ENCODE data around the gene CLECL1.
"Not testable (repeated sequence)": the region's sequence is repeated elsewhere in the genome, so short reads cannot be mapped to it uniquely, and the experiment has no call there.

CLECL1 gene

DNA sequence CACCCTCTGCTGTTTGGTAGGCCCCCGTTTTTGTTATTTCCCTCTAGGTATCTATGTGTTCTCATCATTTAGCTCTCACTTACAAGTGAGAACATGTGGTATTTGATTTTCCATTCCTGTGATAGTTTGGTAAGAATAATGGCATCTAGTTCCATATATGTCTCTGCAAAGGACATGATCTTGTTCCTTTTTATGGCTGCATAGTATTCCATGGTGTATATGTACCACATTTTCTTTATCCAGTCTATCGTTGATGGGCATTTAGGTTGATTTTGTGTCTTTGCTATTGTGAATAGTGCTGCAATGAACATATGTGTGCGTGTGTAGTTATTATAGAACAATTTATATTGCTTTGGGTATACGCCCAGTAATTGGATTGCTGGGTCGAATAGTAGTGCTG, 28.3 kb downstream of the CLECL1 start:
- H3K9me3 ChIP-seq; H3K4me1 ChIP-seq; H3K36me3 ChIP-seq (replicated peaks); DNase-seq (ENCODE audit: low spot score in 2 of 2); H3K4me3 ChIP-seq; H3K27me3 ChIP-seq (ENCODE audit: low read depth): not testable (repeated sequence)
- in situ Hi-C loops (cut with MboI; ENCODE audit: low sequenced_read_pairs), result loop anchor here (10.0 kb wide), 1 partner anchor 370 kb away; no protein-coding TSS in a partner anchor

DNA sequence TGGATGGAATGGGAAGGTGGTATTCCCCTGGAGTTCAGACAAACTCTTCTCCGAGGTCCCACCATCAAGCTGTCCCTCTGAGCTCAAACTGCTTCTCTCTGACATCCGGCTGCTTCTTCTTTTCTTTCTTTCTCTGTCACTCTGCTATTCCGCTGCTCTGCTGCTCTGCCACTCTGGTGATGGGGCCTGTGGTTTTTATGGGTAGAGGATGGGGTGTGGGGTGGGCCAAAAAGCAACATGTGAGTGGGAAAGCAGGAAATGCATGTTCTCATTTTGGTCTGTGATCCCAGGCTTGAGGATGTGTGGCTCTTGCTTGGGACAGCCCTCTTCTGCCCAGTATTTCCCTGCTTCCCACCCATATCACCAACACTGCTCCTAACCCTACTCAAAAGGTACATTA, 30.6 kb downstream of the CLECL1 start:
- Histone ChIP-seq H3K4me3 (no peak overlapping the region), H3K27me3 (ENCODE audit: low read depth) (no peaks in the 10 kb centered on the region), H3K36me3 (replicated peaks) (no peaks in the 10 kb centered on the region), H3K9me3 (no peaks in the 10 kb centered on the region; the same call in 1 of the 2 replicates), H3K4me1 (no peaks in the 10 kb centered on the region)
- DNase-seq (ENCODE audit: low spot score in 2 of 2), result no peak
- in situ Hi-C loops (cut with MboI; ENCODE audit: low sequenced_read_pairs), result loop anchor here (10.0 kb wide), 1 partner anchor 367 kb away; no protein-coding TSS in a partner anchor

DNA sequence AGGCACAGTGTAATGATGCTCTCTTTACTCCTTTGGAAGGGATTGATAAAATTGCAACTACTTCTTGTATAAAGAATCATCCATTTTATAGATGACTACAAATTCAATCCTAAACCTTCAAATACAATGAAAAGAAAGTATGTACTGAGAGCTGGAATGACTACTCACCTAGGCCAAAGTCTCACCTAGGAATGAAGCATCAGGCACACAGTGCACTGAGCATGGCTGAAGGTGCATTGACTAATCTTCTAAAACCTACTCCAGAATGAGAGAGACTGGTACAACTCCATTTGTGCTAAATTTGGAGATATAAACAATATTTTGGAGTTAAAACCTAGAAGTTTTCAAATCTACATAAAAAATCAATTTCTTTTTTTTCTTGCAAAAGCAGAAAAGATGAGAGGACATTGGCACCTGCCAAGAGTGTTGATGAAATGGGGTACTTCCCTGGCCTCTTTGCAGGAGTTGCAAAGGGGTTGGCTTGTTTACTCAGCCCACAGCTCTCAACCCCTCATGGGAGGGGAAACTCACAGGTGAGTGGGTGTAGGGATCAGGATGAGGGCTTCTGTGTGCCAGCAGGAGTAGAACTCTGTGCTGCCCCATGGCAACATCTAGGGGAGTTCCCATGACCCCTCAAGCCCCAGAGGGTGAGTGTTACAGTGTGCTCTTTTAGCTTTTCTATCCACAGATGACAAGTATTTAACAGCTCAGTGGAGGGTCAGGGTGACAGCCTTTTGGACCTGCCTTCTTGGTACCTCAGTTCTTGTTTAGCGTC, 31.3 kb downstream of the CLECL1 start:
- in situ Hi-C loops (cut with MboI; ENCODE audit: low sequenced_read_pairs), result loop anchor here (10.0 kb wide), 1 partner anchor 367 kb away; no protein-coding TSS in a partner anchor
- H3K9me3 ChIP-seq, result no peaks in the 10 kb centered on the region; the same call in 1 of the 2 replicates
- no peaks in the 10 kb centered on the region for H3K27me3 ChIP-seq (ENCODE audit: low read depth)
- DNase-seq (ENCODE audit: low spot score in 2 of 2), result no peak
- H3K4me3 ChIP-seq, result no peak overlapping the region
- H3K4me1 ChIP-seq, result no peaks in the 10 kb centered on the region
- no peaks in the 10 kb centered on the region for H3K36me3 ChIP-seq (replicated peaks)

DNA sequence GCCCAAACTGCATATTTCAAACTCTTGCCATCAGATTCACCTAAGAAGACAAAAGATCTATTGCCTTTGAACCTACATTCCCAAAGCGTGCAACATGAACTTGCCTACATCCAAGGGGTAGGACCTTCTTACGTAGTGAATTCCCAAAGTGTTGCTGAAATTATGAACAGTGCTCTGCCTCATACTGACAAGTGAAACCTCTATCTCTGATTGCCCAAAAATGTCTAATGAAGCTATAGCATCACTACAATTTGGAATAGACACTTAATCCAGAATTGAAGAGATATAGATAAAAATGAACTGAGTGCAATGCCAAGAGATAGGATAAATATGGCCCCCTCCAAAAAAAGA, 32.3 kb downstream of the CLECL1 start:
- Histone ChIP-seq H3K4me1 (no peaks in the 10 kb centered on the region), H3K9me3 (no peaks in the 10 kb centered on the region; the same call in 1 of the 2 replicates), H3K27me3 (ENCODE audit: low read depth) (no peaks in the 10 kb centered on the region), H3K4me3 (no peak overlapping the region), H3K36me3 (replicated peaks) (no peaks in the 10 kb centered on the region)
- in situ Hi-C loops (cut with MboI; ENCODE audit: low sequenced_read_pairs), result loop anchor here (10.0 kb wide), 1 partner anchor 366 kb away; no protein-coding TSS in a partner anchor
- no peak for DNase-seq (ENCODE audit: low spot score in 2 of 2)

DNA sequence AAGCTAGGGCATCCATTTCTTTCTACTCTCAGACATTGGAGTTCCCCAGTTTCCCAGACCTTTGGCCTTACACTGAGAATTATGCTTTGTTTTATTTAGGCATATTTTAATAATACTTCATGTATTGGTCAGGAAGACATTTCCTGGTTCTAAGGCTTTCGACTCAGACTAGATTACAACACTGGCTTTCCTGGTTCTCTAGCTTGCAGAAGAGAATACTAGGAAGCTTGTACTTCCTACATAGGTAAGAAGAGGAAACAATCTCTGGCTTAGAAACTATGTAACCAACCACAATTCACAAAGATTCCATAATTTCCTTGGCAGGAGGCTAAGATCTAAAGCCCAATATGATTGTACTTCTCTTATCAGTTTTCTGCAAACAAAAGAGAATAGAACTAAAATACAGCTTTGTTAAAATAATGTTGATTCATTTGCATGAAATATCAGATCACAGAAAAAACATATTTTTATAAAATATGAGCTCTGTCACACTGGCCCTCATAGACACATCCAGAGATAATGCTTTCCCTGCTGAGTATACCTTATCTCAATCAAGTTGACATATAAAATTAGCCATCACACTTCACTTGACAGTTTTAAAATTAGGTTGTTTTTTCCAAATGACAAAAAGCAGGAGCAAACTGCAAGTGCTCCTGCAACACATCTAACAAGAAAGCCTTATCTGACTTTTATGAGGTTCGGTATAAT, 32.8 kb downstream of the CLECL1 start:
- Histone ChIP-seq H3K4me1 (no peaks in the 10 kb centered on the region), H3K4me3 (no peak overlapping the region), H3K36me3 (replicated peaks) (no peaks in the 10 kb centered on the region), H3K27me3 (ENCODE audit: low read depth) (no peaks in the 10 kb centered on the region), H3K9me3 (no peaks in the 10 kb centered on the region; the same call in 1 of the 2 replicates)
- no peak for DNase-seq (ENCODE audit: low spot score in 2 of 2)
- in situ Hi-C loops (cut with MboI; ENCODE audit: low sequenced_read_pairs), result loop anchor here (10.0 kb wide), 1 partner anchor 365 kb away; no protein-coding TSS in a partner anchor

DNA sequence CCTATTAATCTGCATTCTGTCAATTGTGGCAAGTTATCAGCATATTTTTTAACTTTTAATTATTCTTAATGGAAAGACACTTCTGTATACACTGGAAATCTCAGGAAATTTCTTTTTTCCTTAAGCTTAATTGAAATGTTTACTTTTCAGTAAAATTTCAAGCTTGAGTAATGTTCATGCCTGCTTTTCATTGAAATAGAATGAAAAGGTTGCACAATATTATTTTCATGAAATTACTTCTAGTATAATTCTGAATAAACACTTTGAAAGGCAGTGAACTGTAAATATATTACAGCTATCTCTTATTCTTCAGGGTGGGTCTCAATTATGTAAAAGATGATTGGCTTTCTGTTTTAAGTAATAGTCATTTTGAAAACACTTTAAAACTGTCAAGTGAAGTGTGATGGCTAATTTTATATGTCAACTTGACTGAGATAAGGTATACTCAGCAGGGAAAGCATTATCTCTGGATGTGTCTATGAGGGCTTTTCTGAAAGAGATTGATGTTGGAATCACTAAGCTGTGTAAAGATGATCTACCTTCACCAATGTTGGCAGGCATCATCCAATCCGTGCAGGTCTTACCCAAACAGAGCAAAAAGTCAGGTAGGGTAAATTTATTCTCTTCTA, 33.5 kb downstream of the CLECL1 start:
- H3K27me3 ChIP-seq (ENCODE audit: low read depth), result no peaks in the 10 kb centered on the region
- H3K36me3 ChIP-seq (replicated peaks), result no peaks in the 10 kb centered on the region
- no peak overlapping the region for H3K4me3 ChIP-seq
- in situ Hi-C loops (cut with MboI; ENCODE audit: low sequenced_read_pairs), result no loop called here
- H3K9me3 ChIP-seq, result no peaks in the 10 kb centered on the region; the same call in 1 of the 2 replicates
- DNase-seq (ENCODE audit: low spot score in 2 of 2), result no peak
- H3K4me1 ChIP-seq, result no peaks in the 10 kb centered on the region

DNA sequence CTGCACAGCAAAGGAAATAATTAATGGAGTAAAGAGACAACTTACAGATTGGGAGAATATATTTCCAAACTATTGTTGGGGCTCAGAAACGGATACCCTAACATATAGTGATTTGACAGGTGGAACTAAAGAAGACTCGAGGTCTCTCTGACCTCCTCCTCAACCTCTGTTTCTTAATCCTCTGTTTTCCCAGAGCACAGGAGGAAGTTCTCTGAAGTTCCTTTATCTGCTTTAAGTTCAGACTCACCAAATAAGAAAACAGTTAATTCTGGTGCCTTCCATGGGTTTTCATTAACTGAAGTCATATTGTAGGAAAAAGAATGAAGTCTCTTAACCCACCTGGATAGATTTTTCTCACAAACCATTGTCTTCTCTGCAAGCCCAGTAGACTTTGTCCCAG, 34.2 kb downstream of the CLECL1 start:
- in situ Hi-C loops (cut with MboI; ENCODE audit: low sequenced_read_pairs), result no loop called here
- H3K36me3 ChIP-seq (replicated peaks), result no peaks in the 10 kb centered on the region
- H3K4me3 ChIP-seq, result no peak overlapping the region
- no peaks in the 10 kb centered on the region for H3K4me1 ChIP-seq
- H3K27me3 ChIP-seq (ENCODE audit: low read depth), result no peaks in the 10 kb centered on the region
- no peak for DNase-seq (ENCODE audit: low spot score in 2 of 2)
- H3K9me3 ChIP-seq, result no peaks in the 10 kb centered on the region; the same call in 1 of the 2 replicates

DNA sequence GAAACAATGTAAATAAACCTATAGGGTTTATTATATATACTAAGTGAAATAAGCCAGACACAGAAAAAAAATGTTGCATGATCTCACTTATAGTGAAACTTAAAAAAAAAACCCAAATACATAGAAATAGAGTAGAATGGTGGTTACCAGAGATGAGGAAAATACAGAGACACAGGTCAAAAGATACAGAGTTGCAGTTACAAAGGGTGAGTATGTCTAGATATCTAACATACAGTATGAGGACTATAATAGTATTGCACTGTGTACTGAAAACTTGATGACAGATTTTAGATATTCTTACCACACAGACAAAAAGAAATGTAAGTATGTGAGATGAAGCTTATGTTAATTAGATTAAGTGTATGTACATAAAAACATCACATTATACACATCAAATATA, 35.3 kb downstream of the CLECL1 start:
- no peak overlapping the region for H3K4me3 ChIP-seq
- H3K27me3 ChIP-seq (ENCODE audit: low read depth), result no peaks in the 10 kb centered on the region
- DNase-seq (ENCODE audit: low spot score in 2 of 2), result no peak
- H3K4me1 ChIP-seq, result no peaks in the 10 kb centered on the region
- in situ Hi-C loops (cut with MboI; ENCODE audit: low sequenced_read_pairs), result no loop called here
- no peaks in the 10 kb centered on the region; the same call in 1 of the 2 replicates for H3K9me3 ChIP-seq
- H3K36me3 ChIP-seq (replicated peaks), result no peaks in the 10 kb centered on the region

DNA sequence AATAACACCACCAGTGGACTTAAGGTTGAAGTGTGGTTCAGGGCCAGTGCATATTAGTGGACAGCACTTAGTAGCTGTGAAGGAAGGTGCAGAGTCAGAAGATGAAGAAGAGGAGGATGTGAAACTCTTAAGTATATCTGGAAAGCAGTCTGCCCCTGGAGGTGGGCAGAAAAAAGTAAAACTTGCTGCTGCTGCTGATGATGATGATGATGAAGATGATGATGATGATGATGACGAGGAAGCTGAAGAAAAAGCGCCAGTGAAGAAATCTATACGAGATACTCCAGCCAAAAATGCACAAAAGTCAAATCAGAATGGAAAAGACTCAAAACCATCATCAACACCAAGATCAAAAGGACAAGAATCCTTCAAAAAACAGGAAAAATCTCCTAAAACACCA, 37.2 kb downstream of the CLECL1 start:
- H3K4me1 ChIP-seq; H3K27me3 ChIP-seq (ENCODE audit: low read depth); H3K9me3 ChIP-seq; in situ Hi-C loops (cut with MboI; ENCODE audit: low sequenced_read_pairs); DNase-seq (ENCODE audit: low spot score in 2 of 2); H3K36me3 ChIP-seq (replicated peaks); H3K4me3 ChIP-seq: not testable (repeated sequence)

DNA sequence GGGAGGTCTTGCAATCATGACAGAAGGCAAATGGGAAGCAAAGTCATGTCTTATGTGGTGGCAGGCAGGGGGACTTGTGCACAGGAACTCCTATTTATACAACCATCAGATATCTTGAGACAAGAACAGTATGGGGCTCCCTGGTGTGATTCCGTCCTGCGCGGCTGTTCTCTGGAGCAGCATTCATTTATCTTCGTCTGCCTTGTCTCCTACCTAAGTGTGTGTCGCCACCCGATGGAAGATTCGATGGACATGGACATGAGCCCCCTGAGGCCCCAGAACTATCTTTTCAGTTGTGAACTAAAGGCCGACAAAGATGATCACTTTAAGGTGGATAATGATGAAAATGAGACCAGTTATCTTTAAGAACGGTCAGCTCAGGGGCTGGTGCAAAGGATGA, 37.7 kb downstream of the CLECL1 start:
- H3K27me3 ChIP-seq (ENCODE audit: low read depth); H3K9me3 ChIP-seq; H3K36me3 ChIP-seq (replicated peaks); H3K4me1 ChIP-seq; H3K4me3 ChIP-seq; DNase-seq (ENCODE audit: low spot score in 2 of 2); in situ Hi-C loops (cut with MboI; ENCODE audit: low sequenced_read_pairs): not testable (repeated sequence)

DNA sequence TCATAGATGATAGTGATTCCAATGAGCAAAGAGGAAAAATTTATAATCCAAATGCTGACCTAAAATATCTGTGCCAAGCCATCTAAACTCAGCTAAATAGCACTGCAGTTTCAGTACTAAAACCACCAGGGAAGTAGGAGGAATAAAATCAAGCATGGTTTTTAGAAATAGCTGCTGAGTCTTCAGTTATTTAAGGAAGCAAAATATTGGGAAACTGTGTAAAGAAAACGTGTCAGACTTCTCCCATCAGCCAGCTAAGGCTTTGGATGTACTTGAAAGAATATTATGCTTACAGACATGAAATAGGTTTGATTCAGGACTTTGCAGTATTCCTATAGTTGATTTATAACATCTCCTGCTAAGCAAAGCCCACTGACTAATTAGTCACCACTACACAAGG, 38.7 kb downstream of the CLECL1 start:
- in situ Hi-C loops (cut with MboI; ENCODE audit: low sequenced_read_pairs), result no loop called here
- no peaks in the 10 kb centered on the region; the same call in 1 of the 2 replicates for H3K9me3 ChIP-seq
- H3K36me3 ChIP-seq (replicated peaks), result no peaks in the 10 kb centered on the region
- no peaks in the 10 kb centered on the region for H3K27me3 ChIP-seq (ENCODE audit: low read depth)
- DNase-seq (ENCODE audit: low spot score in 2 of 2), result no peak
- H3K4me3 ChIP-seq, result no peak overlapping the region
- no peaks in the 10 kb centered on the region for H3K4me1 ChIP-seq

DNA sequence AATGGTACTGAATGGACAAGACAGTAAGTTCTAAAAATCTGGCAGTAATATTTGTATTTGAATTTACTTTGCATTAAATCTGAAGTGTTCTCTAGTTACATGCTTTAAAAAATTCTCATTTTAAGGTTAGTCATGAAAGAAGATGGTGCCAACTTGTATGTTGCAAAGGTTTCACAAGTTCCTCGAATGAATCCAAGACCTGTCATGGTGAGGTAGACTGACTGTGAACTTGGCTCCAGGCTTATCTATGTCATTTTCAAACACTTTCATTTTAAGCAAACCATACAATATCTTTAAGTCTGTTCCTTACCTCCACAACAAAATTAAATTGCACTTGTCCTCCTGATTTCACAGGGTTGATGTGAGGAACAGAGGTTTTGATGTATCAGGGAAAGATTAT, 40.0 kb downstream of the CLECL1 start:
- peaks cover 8% of the 10 kb centered on the region; the same call in 1 of the 2 replicates for H3K36me3 ChIP-seq (replicated peaks)
- no peaks in the 10 kb centered on the region for H3K4me1 ChIP-seq
- no peaks in the 10 kb centered on the region for H3K27me3 ChIP-seq (ENCODE audit: low read depth)
- in situ Hi-C loops (cut with MboI; ENCODE audit: low sequenced_read_pairs), result no loop called here
- no peaks in the 10 kb centered on the region; the same call in 1 of the 2 replicates for H3K9me3 ChIP-seq
- no peak overlapping the region for H3K4me3 ChIP-seq
- DNase-seq (ENCODE audit: low spot score in 2 of 2), result no peak

DNA sequence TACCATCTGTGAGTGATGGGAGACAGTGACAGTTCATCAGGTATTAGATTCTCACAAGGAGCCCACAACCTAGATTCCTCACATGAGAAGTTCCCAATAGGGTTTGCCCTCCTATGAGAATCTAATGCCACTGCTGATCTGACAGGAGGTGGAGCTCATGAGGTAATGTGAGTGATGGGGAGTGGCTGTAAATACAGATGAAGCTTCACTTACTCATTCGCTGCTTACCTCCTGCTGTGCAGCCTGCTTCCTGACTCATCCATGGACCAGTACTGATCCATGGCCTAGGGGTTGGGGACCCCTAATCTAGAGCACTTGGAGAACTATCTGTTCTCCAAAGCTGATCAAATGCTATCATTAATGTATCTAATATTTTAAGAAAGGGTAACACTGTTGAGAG, 45.7 kb downstream of the CLECL1 start:
- Histone ChIP-seq H3K36me3 (replicated peaks) (peaks cover 8% of the 10 kb centered on the region; the same call in 1 of the 2 replicates), H3K4me3 (no peak overlapping the region), H3K9me3 (no peaks in the 10 kb centered on the region), H3K27me3 (ENCODE audit: low read depth) (no peaks in the 10 kb centered on the region), H3K4me1 (no peaks in the 10 kb centered on the region)
- DNase-seq (ENCODE audit: low spot score in 2 of 2), result no peak
- in situ Hi-C loops (cut with MboI; ENCODE audit: low sequenced_read_pairs), result no loop called here

DNA sequence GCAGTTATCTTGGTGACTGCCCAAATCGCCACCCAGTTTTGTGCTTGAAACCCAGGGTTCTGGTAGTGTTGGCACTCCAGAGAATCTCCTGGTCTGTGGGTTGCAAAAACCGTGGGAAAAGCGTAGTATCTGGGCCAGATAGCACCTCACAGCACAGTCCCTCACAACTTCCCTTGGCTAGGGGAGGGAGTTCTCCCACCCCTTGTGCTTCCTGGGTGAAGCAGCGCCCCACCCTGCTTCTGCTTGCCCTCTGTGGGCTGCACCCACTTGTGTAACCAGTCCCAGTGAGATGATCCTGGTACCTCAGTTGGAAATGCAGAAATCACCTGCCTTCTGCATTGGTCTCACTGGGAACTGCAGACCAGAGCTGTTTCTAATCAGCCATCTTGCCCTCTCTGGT, 47.0 kb downstream of the CLECL1 start:
- H3K27me3 ChIP-seq (ENCODE audit: low read depth), result no peaks in the 10 kb centered on the region
- in situ Hi-C loops (cut with MboI; ENCODE audit: low sequenced_read_pairs), result no loop called here
- H3K4me1 ChIP-seq, result no peaks in the 10 kb centered on the region
- H3K4me3 ChIP-seq, result no peak overlapping the region
- H3K9me3 ChIP-seq, result no peaks in the 10 kb centered on the region
- H3K36me3 ChIP-seq (replicated peaks), result peaks cover 8% of the 10 kb centered on the region; the same call in 1 of the 2 replicates
- DNase-seq (ENCODE audit: low spot score in 2 of 2), result no peak

Data from HAP-1 (cell line).